ENCODE results near the gene CFD.
"Not testable (repeated sequence)": the region's sequence is repeated elsewhere in the genome, so short reads cannot be mapped to it uniquely, and the experiment has no call there.

Gene CFD

DNA sequence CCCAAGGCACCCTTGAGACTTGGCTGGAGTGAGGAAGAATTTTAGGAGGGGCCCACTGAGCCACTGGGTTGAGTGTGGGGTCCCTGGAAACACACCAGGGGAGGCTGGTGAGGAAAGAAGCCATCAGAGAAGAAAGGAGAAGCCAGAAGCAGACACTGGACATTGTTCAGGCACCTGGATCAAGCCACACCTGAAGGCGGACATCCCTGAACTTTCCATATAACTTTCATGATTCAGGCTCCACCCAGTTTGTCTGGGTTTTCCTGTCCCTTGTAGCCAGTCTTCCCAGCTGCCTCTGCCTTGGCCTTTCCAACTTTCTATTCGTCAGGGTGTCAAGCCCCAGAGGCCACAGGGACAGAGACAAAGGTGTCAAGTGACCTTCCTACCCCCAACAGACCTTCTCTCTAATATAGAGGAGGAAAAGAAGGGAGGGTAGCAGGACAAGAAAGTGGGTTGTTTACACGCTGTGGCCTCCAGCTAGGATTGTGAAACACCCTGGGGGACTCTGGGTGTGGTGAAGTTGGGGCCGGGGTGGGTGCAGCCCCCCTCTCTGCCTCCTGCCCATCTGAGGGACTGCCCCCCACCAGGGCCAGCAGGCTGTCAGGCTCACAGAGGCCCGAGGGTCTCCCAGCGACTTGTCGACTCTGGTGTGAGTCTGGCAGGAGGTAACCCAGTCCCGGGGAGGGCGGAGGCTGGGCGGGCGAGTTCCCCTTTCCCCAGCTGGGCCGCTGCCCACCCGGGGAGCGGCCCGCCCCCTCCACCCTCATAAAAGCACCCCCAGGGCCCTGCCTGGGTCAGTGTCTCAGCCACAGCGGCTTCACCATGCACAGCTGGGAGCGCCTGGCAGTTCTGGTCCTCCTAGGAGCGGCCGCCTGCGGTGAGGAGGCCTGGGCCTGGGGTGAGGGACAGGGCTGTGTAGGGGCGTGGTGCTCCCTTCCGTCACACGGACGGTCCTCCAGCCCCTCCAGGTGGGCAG lies at the start of gene CFD:
Gene CFD (plus strand): TSS at position 797 of the 976 bp plus-strand sequence. CDS start 26 bp downstream, at position 823.
- no peak for DNase-seq

DNA sequence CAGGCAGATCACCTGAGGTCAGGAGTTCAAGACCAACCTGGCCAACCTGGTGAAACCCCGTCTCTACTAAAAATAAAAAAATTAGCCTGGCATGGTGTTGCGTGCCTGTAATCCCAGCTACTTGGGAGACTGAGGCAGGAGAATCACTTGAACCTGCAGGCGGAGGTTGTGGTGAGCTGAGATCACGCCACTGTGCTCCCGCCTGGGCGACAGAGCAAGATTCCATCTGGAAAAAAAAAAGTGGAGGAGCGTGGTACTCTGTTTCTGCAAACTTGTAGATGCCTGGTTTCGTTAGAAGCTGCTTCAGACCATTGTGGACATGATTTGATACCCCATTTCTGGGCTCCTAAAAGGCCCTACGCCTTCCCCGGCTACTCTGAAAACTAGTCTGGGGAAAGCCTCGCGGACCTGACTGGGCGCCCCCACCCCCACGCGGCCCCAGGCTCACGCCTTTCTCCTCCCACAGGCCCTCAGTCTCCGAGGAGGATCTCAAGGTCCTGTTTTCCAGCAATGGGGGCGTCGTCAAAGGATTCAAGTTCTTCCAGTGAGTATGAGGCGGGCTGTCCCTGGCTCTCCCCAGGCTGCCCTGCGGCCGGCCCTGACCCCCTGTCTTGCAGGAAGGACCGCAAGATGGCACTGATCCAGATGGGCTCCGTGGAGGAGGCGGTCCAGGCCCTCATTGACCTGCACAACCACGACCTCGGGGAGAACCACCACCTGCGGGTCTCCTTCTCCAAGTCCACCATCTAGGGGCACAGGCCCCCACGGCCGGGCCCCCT lies 49.2 kb upstream of the CFD start:
- DNase-seq, result no peak

DNA sequence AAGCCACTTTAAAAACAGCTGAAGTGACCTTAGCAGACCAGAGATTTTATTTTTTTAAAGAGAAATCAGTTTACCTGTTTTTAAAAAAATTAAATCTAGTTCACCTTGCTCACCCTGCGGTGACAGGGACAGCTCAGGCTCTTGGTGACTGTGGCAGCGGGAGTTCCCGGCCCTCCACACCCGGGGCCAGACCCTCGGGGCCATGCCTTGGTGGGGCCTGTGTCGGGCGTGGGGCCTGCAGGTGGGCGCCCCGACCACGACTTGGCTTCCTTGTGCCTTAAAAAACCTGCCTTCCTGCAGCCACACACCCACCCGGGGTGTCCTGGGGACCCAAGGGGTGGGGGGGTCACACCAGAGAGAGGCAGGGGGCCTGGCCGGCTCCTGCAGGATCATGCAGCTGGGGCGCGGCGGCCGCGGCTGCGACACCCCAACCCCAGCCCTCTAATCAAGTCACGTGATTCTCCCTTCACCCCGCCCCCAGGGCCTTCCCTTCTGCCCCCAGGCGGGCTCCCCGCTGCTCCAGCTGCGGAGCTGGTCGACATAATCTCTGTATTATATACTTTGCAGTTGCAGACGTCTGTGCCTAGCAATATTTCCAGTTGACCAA lies 48.5 kb upstream of the CFD start:
- no peak for DNase-seq

DNA sequence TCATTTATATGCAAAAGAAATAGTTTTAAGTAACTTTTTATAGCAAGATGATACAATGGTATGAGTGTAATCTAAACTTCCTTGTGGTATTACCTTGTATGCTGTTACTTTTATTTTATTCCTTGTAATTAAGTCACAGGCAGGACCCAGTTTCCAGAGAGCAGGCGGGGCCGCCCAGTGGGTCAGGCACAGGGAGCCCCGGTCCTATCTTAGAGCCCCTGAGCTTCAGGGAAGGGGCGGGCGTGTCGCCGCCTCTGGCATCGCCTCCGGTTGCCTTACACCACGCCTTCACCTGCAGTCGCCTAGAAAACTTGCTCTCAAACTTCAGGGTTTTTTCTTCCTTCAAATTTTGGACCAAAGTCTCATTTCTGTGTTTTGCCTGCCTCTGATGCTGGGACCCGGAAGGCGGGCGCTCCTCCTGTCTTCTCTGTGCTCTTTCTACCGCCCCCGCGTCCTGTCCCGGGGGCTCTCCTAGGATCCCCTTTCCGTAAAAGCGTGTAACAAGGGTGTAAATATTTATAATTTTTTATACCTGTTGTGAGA lies 47.9 kb upstream of the CFD start:
- no peak for DNase-seq

DNA sequence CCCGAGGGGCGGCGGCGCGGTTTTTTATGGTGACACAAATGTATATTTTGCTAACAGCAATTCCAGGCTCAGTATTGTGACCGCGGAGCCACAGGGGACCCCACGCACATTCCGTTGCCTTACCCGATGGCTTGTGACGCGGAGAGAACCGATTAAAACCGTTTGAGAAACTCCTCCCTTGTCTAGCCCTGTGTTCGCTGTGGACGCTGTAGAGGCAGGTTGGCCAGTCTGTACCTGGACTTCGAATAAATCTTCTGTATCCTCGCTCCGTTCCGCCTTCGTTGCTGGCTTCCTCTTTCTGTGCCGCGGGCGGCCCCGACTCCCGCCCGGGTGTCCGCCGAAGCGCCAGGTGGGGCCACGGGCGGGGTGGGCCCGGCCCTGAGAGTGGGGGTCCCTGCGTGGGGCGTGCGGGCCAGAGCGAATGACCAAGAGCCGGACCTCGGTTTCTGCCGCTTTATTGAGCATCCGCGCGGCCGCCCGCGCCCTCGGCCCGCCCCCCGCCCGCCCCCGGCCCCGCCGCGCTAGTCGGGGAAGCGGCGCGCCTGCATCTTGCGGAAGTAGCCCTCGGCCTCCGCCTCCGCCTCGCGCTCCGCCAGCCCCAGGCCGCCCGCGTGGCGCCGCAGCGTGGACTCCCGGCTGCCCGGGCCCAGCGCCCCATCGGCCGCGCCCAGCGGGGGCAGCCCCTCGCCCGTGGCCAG lies 47.3 kb upstream of the CFD start:
- DNase-seq, result no peak

DNA sequence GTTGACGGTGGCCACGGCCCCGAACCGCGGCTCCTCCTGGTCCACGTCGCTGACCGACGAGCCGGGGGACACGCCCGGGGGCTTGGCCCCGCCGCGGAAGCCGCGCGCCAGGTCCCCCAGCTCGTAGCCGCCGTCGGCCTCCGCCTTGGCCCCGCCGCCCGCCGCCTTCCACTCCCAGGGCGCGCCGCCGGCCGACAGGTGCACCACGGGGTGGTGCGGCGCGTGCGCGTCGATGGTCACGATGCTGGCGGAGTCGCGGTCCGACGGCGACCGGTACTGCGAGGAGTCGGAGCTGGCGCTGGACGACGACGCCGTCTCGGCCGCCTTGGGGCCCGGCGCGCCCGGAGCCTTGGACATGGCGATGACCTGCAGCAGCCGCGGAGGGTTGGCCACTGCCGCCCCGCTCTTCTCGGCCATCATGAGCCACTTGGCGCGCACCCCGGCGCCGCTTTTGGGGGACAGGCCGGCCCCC lies 46.7 kb upstream of the CFD start:
- no peak for DNase-seq

DNA sequence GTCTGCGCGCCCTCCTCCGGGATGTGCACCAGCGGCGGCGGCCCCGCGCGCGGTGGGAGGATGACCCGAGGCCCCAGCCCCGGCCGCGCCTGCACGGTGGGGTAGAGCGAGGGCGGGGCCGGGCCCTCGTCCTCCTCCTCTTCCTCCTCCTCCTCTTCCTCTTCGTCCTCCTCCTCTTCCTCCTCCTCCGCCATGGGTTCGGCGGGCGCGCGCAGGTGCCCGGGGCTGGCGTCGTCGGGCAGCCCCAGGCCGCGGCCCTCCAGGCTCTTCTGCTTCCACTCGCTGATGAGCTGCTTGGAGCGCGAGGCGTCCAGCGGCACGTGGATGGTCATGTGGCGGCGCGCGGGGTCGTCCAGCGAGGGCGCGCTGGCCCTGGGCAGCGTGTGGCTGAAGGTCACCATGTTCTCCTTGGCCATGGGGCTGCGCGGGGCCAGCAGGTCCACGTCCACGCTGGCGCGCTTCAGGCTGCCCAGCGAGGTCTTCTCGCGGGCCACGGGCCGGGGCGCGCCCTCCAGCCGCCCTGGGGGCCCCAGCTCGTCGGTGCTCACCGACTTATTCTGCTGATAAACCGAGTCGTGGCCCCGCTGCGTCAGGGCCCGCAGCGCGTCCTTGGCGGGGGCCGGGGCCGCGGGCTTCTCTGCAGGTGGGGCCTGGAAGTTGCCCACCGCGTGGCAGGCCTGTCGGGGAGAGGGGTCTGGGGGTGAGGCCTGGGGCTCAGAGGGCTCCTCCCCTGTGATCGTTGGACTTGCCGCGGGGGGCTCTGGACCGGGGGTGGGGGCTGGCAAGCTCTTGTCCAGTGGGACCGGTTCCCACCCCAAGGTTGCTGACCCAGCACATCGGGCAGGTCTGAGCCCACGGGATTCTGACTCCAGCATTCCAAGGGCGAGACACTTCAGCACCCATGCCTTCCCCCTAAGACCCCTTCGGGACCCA lies 46.0 kb upstream of the CFD start:
- no peak for DNase-seq

DNA sequence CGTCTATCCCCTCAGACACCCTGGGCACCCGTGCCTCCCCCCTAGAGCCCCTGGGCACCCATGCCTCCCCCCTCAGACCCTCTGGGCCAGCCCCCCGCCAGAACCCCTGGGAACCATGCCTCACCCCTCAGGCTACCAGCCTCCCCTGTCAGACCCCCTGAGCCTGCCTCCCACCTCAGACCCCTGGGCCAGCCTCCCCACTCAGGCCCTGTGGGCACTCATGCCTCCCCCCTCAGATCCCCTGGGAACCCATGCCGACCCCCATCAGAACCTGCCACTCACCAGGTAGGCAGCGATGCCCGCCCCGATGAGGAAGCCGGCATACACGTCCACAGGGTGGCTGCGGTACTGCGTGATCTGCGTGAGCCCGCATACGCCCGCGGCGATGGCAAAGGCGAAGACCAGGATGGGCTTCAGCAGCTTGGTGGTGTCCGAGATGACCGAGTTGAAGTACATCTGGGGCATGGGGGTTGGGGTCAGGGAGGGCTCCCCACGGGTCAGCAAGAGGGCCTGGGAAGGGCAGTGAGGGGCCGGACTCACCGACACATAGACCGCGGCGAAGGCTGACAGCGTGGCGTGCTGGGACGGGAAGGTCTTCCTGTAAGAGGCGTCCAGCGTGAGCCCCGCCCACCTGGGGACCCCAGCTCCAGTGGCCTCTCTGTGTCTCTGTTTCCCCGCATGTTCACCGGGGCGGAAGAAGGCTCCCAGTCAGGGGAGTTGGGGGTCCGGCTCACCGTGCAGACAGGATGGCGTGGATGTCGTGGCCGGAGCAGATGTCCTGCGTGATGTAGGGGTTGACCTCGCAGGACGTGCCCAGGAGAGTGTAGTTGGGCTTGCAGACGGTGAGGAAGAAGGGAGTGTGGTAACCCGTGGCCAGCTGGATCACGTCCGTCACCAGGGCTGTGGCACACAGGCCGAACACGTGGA lies 45.0 kb upstream of the CFD start:
- no peak for DNase-seq

DNA sequence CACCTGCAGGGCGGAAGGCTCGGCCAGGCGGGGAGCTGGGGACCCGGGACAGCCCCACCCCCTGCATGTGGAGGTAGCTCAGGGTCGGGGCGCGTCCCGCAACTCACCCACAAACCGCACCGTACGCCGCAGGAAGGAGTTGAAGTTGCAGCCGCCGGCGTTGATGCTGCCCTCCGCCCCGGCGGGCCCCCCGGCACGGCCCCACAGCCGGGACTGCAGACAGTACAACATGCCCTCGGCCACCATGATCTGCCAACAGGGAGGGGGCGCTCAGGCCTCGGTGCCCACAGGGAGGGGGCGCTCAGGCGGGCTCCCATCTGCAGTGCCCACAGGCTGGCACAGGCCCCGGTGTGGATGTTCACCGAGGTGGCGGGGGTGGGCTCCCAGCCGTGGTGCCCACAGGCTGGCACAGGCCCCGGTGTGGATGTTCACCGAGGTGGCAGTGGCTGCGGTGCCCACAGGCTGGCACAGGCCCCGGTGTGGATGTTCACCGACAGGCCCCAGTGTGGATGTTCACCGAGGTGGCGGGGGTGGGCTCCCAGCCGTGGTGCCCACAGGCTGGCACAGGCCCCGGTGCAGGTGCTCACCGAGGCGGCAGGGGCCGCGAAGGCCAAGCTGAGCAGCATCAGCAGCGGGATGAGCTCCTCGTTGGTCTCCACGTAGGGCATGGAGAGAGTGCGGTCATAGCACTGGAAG lies 44.2 kb upstream of the CFD start:
- no peak for DNase-seq

DNA sequence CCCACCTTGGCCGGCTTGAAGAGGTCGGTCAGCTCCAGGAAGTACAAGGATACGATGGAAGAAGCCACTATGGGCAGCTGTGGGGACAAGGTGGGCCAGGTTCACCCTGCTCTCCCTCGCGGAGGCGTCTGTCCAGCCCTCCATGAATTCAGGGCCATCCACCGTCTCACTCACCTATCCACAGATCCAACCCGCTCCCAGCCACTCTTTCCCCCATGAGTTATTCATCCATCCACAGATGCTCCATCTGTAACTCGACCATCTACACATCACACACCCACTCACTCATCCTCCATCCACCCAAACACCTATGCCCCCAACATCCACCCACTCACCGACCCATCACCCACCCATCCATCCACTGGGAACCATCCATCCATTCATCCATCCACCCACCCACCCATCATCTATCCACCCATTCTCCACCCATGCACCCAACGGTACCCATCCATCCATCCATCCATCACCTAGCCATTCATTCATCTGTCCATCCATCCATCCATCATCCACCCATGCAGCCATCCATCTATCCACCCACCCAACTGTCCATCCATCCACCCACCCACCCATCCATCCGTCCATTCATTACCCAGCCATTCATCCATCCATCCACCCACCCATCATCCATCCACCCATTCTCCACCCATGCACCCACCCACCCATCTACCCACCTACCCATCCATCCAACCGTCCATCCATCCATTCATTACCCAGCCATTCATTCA lies 43.5 kb upstream of the CFD start:
- no peak for DNase-seq

DNA sequence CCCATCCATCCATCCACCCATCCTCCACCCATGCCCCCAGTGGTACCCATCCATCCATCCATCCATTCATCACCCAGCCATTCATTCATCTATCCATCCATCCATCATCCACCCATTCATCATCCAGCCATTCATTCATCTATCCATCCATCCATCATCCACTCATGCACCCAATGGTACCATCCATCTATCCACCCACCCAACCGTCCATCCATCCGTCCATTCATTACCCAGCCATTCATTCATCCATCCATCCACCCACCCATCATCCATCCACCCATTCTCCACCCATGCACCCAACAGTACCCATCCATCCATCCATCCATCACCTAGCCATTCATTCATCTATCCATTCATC lies 43.0 kb upstream of the CFD start:
- no peak for DNase-seq

DNA sequence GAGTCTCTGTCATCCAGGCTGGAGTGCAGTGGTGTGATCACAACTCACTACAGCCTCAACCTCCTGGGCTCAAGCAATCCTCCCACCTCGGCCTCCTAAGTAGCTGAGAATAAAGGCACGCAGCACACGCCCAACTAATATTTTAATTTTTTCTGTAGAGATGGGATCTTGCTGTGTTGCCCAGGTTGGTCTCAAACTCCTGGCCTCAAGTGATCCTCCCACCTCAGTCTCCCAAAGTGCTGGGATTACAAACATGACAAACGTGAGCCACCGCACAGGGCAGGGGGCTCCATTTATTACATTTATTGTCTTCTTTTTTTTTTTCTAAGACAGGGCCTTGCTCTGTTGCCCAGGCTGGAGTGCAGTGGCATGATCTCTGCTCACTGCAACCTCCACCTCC lies 39.3 kb upstream of the CFD start:
- DNase-seq, result not testable (repeated sequence)

DNA sequence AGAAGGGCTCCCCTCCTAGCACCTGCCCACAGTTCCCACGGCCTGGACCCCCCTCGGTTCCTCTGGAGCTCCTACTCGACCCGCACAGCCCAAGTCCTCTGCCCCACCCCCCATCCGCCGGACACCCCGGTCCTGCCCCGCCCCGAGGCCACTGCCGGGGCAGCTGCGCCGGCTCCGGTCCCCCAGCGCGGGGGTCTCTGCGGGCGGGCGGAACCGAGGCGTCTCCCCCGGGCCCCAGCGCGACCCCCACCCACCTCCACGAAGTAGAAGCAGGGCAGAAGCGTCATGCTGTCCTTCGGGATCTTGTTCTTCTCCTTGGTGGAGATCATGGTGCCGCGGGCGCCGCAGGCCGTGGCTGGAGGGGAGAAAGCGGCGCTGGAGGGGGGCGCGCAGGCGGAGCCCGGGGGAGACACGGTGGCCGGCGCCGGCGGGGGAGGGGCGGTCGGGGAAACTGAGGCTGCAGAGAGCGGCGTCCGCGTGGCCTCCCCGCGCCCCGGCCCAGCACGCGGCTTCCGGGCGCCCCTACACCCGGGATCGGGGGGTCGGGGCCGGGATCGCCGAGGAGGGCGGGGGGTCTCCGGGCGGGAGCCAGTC lies 38.1 kb upstream of the CFD start:
- no peak for DNase-seq

DNA sequence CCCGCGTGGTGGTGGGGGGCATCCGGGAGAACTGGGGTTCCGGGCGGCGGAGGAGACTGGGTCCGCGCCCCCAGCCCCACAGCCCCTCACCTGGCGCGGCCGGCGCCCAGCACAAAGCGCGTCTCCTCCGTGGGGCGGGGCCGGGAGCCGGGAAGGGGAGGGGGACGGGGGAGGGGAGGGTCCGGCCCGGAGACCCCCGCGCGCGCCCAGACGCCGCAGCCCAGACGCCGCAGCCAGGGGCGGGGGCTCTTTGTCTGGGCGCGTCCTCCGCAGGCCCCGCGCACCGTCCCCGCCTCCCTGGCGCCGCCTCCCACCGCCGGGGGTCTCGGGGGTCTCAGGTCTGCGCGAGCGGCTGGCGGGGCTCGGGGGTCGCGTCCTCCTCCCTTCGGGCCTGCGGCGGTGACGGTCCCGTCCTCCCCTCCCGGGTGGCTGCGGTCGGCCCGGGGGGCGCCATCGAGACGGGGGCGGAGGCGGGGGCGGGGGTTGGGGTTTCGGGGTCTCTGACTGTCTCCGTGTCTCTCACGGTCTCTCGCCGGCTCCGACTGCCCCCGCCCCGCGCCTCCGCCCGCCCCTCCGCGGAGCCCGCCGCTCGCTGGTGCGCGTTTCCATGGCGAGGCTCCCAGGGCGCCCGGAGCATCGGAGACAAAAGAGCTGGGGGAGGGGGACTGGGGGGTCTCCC lies 37.5 kb upstream of the CFD start, which contains the start of gene PLPPR3:
Gene PLPPR3 (minus strand): TSS at position 131 of the 679 bp plus-strand sequence. CDS start 396 bp downstream, outside the sequence.
- DNase-seq, result no peak

DNA sequence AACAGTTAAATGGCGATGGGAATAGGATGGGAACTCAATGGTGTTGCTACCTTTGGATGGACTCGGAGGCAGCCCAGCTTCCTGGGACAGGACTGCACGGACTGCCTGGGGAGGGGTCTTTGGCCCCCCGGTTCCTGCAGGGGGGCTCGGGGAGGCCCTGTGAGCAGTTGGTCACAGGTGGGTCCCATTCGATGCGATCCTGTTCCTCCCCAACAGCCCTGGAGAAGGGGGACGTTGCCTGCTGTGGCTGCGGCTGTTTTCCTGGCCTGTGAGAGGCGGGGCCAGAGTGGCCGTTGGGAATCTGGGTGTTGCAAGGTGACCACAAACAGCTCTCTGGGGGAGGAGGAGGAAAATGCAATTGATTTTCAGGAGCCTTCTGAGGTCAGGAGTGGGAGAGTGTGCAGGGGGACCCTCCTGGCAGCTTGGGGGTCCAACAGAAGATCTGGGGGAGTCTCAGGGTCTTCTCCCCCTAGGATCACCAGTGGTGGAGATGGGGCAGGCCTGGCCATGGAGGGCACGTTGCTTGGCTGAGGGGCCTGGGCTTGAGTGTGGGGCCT lies 35.8 kb upstream of the CFD start:
- DNase-seq, result no peak

DNA sequence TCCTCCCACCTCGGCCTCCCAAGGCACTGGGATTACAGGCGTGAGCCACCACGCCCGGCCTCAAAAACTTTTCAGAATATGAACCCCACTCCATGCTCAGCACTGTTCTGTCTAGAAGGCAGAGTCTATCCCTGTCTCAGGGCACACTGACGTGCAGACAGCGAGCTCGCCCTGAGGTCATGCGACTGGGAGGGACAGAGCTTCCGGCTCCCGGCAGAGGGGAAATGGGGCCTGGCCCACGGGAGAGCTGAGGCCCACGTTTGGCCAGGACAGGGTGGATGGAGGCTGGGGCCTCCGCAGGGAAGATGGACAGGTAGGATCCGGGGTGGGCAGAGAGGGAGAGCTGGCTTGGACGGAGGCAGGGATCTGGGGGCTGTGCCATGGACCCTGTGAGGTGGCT lies 34.6 kb upstream of the CFD start:
- DNase-seq, result no peak

DNA sequence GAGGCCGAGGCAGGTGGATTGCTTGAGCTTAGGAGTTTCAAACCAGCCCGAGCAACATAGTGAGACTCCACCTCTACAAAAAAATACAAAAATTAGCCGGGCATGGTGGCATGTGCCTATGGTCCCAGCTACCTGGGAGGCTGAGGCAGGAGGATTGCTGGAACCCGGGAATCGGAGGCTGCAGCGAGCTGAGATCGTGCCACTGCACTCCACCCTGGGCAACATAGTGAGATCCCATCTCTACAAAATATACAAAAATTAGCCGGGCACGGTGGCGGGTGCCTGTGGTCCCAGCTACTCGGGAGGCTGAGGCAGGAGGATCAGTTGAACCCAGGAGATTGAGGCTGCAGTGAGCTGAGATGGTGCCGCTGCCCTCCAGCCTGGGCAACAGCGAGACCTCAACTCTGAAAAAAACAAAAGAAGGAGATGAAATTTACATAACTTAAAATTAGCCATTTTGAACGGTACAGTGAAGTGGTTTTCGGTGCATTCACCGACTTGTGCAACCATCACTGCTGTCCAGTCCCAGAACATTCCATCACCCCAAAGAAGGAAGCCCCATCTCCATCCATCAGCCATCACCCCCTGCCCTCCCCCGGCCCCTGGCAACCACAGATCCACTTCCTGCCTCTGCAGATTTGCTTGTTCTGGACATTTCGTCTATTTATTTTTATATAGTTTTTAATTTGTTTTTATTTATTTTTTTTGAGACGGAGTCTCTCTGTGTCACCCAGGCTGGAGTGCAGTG lies 33.4 kb upstream of the CFD start:
- no peak for DNase-seq
